OCI-LY1 (cell line): ENCODE data around the gene ADAM12.

Experiments used
- H2AFZ ChIP-seq: fragments of 200-600 bp; sonication (generic), shearing (Covaris generic); 2 replicates; pipeline ENCODE4 v1.6.0; 2014; ENCODE audit warnings: antibody characterized with exemption, mild to moderate bottlenecking, low read length
- H3F3A ChIP-seq: fragments of 200-600 bp; sonication (generic), shearing (Covaris generic); 2 replicates; pipeline ENCODE4 v1.6.0; 2014; ENCODE audit warnings: mild to moderate bottlenecking, antibody characterized with exemption, low read length, moderate library complexity; ENCODE audit not compliant: insufficient read depth
- H3K27ac ChIP-seq: fragments of 200-600 bp; sonication (generic); 2 replicates; pipeline ENCODE4 v1.5.1; 2014; ENCODE audit warnings: low read length, mixed run types, mild to moderate bottlenecking, low read depth; ENCODE audit not compliant: poor library complexity, severe bottlenecking
- H3K27me3 ChIP-seq: fragments of 200-600 bp; sonication (generic); 2 replicates; pipeline ENCODE4 v1.6.0; 2014; ENCODE audit warnings: antibody characterized with exemption, mild to moderate bottlenecking, low read length, moderate library complexity; ENCODE audit not compliant: insufficient read depth
- H3K36me3 ChIP-seq: fragments of 200-600 bp; sonication (generic); 2 replicates; pipeline ENCODE4 v1.6.1; 2014; ENCODE audit warnings: mild to moderate bottlenecking, antibody characterized with exemption, low read length, moderate library complexity, mixed read lengths; ENCODE audit not compliant: insufficient read depth
- H3K4me1 ChIP-seq: fragments of 200-600 bp; sonication (generic); 2 replicates; pipeline ENCODE4 v1.5.1; 2014; ENCODE audit warnings: mild to moderate bottlenecking, low read length, moderate library complexity; ENCODE audit not compliant: insufficient read depth, severe bottlenecking
- H3K4me2 ChIP-seq: fragments of 200-600 bp; sonication (generic), shearing (Covaris generic); 2 replicates; pipeline ENCODE4 v1.6.1; 2014; ENCODE audit warnings: low read length
- H3K4me3 ChIP-seq: fragments of 200-600 bp; sonication (generic); 2 replicates; pipeline ENCODE4 v1.5.1; 2014; ENCODE audit warnings: low read length, low read depth, mild to moderate bottlenecking, mixed read lengths; ENCODE audit not compliant: poor library complexity, severe bottlenecking
- H3K79me2 ChIP-seq: fragments of 200-600 bp; shearing (Covaris generic); 2 replicates; pipeline ENCODE4 v1.6.1; 2016; ENCODE audit warnings: mixed run types, low read length, mixed read lengths; ENCODE audit not compliant: insufficient read depth
- H3K9ac ChIP-seq: fragments of 200-600 bp; sonication (generic), shearing (Covaris generic); 2 replicates; pipeline ENCODE4 v1.6.1; 2014; ENCODE audit warnings: mild to moderate bottlenecking, low read length, mixed read lengths
- H3K9me2 ChIP-seq: fragments of 200-600 bp; sonication (generic), shearing (Covaris generic); 2 replicates; pipeline ENCODE4 v1.6.1; 2014; ENCODE audit warnings: low read depth, mild to moderate bottlenecking, low read length, mixed read lengths
- H3K9me3 ChIP-seq: fragments of 200-600 bp; shearing (Covaris generic); 2 replicates; pipeline ENCODE4 v1.6.1; 2014; ENCODE audit warnings: low read length, mixed read lengths
- H4K20me1 ChIP-seq: fragments of 200-600 bp; sonication (generic), shearing (Covaris generic); 2 replicates; pipeline ENCODE4 v1.6.0; 2016; ENCODE audit warnings: mild to moderate bottlenecking, low read length; ENCODE audit not compliant: insufficient read depth
- CTCF ChIP-seq: fragments of 200-600 bp; sonication (generic), shearing (Covaris generic); IDR thresholded peaks from 2 replicates; pipeline ENCODE4 v1.5.1; 2017; ENCODE audit warnings: mild to moderate bottlenecking, antibody characterized with exemption, low read length, moderate library complexity, mixed read lengths
- EZH2 ChIP-seq: fragments of 200-600 bp; sonication (generic), shearing (Covaris generic); IDR thresholded peaks from 2 replicates; pipeline ENCODE4 v1.8.0; 2017; ENCODE audit warnings: borderline replicate concordance, mixed run types, mild to moderate bottlenecking, antibody characterized with exemption, low read length, moderate library complexity, mixed read lengths

Gene ADAM12

GRCh38 chr10:125999694-126000093, 388.6 kb downstream of the ADAM12 start:
- no peaks in the 10 kb centered on the region for H3K9me2 ChIP-seq
- no peaks in the 10 kb centered on the region for H3K9me3 ChIP-seq
- H3K4me1 ChIP-seq, result no peaks in the 10 kb centered on the region
- H3K4me2 ChIP-seq, result no peak overlapping the region
- no peak overlapping the region for H3K27ac ChIP-seq
- H3K79me2 ChIP-seq, result no peaks in the 10 kb centered on the region
- H3K36me3 ChIP-seq, result no peaks in the 10 kb centered on the region
- no peaks in the 10 kb centered on the region; the same call in 1 of the 2 replicates for H3K27me3 ChIP-seq
- H3K9ac ChIP-seq, result no peak overlapping the region
- H4K20me1 ChIP-seq, result no peaks in the 10 kb centered on the region
- H3K4me3 ChIP-seq, result no peak overlapping the region
- H3F3A ChIP-seq, result no peaks in the 10 kb centered on the region
- TF ChIP-seq EZH2, result no peak
- no peak for TF ChIP-seq CTCF
- H2AFZ ChIP-seq, result no peak overlapping the region

- no peak overlapping the region for H3K27ac ChIP-seq
- H3K27me3 ChIP-seq, result no peaks in the 10 kb centered on the region; the same call in 1 of the 2 replicates
- TF ChIP-seq EZH2 (no peak), CTCF (no peak)
- H3K4me1 ChIP-seq, result no peaks in the 10 kb centered on the region
- H3K9ac ChIP-seq, result no peak overlapping the region
- H4K20me1 ChIP-seq, result no peaks in the 10 kb centered on the region
- no peaks in the 10 kb centered on the region for H3K79me2 ChIP-seq
- no peak overlapping the region for H2AFZ ChIP-seq
- no peaks in the 10 kb centered on the region for H3K9me2 ChIP-seq
- no peak overlapping the region for H3K4me3 ChIP-seq
- H3K4me2 ChIP-seq, result no peak overlapping the region
- H3K36me3 ChIP-seq, result no peaks in the 10 kb centered on the region
- no peaks in the 10 kb centered on the region for H3F3A ChIP-seq
- H3K9me3 ChIP-seq, result no peaks in the 10 kb centered on the region
Measured at GRCh38 chr10:125997586-125997985, 390.7 kb downstream of the ADAM12 start.

DNA sequence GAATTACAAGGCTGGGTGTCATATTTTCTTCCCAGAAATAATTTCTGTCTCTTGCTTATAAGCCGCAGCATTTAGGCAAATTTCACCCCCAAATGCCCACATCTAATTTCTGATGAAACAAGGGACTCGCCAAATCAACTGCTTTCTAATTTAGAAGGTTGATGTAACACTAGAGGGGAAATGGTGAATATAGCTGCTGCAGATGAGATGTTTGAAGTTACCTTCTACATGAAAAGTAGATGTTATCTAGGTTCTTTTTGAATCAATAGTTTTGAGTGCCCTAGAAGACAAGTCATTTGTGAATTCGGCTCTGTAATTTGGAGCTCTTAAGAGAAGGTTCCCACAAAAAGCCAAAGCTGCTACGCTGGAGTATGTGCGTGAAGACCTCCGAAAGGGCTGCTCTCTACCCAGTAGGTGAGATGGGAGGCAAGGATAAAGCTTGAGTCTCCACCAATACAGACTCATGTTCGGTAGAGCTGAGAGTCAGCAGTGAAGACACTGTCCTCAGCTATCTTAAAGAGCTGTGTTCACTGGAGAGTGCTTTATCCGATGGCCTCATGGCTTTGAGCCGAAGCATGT, 392.5 kb downstream of the ADAM12 start:
- no peaks in the 10 kb centered on the region for H3K9me3 ChIP-seq
- no peak overlapping the region for H3K4me3 ChIP-seq
- H3K9ac ChIP-seq, result no peak overlapping the region
- no peaks in the 10 kb centered on the region; the same call in 1 of the 2 replicates for H3K27me3 ChIP-seq
- TF ChIP-seq CTCF (no peak), EZH2 (no peak)
- no peaks in the 10 kb centered on the region for H3F3A ChIP-seq
- H2AFZ ChIP-seq, result no peak overlapping the region
- H3K27ac ChIP-seq, result no peak overlapping the region
- H3K4me1 ChIP-seq, result no peaks in the 10 kb centered on the region
- H3K79me2 ChIP-seq, result no peaks in the 10 kb centered on the region
- no peak overlapping the region for H3K4me2 ChIP-seq
- no peaks in the 10 kb centered on the region for H4K20me1 ChIP-seq
- H3K36me3 ChIP-seq, result no peaks in the 10 kb centered on the region
- no peaks in the 10 kb centered on the region for H3K9me2 ChIP-seq
